PC-3 (cell line): Measurements from ENCODE around the gene KCNK13.

Source experiments
- CTCF ChIP-seq: fragments of 300-600 bp; sonication (generic); conservative IDR thresholded peaks from 2 replicates; pipeline ENCODE4 v1.5.1; 2017; ENCODE audit warnings: antibody characterized with exemption, low read depth, mild to moderate bottlenecking, low read length
- EZH2 ChIP-seq: fragments of 300-600 bp; sonication (generic); IDR thresholded peaks from one replicate; pipeline ENCODE4 v1.6.1; 2017; ENCODE audit warnings: antibody characterized with exemption, mild to moderate bottlenecking, low read length; ENCODE audit not compliant: unreplicated experiment
- EZH2phosphoT487 ChIP-seq: fragments of 300-600 bp; sonication (generic); IDR thresholded peaks from 2 replicates; pipeline ENCODE4 v1.6.1; 2018; ENCODE audit warnings: mild to moderate bottlenecking, antibody characterized with exemption, low read length, borderline replicate concordance

- TF ChIP-seq CTCF (no peak), EZH2 (no peak), EZH2phosphoT487 (no peak)
Measured at GRCh38 chr14:90118027-90118426, 56.2 kb downstream of the KCNK13 start.
